ENCODE results near the gene DIO3.

The DIO3 gene

GRCh38 chr14:101599234-101599885 is 38.1 kb downstream of the DIO3 start:
- no peak for DNase-seq (ENCODE audit: low read depth)

GRCh38 chr14:101600336-101600890 is 39.1 kb downstream of the DIO3 start:
- DNase-seq (ENCODE audit: low read depth) = no peak

GRCh38 chr14:101600891-101601605 is 39.8 kb downstream of the DIO3 start:
- no peak for DNase-seq (ENCODE audit: low read depth)

DNA sequence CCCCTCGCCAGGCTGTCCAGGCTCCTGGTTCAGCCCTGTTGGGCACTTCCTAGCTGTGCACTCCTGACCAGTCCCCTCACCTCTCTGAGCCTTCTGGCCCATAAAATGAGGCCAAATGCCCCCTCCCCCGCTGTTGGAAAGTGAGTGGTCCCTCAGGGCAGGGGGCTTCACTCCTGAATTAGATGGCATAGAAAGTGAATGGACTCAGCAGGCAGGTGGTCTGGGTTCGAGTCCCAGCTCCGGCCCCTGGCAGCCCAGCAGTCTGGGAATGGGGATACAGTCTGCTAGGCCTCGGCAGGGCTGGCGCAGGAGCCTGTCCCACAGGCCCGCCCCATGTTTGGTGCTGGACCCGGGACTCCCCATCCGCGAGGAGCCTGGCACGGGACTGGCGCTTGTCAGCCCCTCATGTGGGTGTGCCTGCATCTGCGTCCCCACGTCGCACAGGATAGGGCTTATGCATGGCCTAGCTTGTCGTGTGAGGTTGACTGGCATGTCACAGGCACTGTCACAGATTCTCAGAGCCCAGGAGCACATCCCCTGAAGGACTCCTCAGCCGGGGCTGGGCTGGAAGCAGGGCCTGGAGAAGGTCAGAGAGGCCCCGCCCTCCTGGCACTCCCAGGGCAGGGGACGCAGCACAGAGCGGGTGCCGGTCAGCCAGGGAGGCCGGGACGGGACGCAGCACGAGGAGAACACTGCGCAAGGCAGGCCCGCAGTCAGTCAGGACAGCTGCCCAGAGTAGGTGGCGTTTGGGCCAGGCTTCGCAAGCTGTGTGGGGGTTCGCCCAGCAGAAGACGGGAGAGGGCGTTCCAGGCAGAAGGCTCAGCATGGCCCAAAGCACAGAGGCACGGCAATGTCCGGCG is 40.5 kb downstream of the DIO3 start:
- DNase-seq (ENCODE audit: low read depth) = no peak

DNA sequence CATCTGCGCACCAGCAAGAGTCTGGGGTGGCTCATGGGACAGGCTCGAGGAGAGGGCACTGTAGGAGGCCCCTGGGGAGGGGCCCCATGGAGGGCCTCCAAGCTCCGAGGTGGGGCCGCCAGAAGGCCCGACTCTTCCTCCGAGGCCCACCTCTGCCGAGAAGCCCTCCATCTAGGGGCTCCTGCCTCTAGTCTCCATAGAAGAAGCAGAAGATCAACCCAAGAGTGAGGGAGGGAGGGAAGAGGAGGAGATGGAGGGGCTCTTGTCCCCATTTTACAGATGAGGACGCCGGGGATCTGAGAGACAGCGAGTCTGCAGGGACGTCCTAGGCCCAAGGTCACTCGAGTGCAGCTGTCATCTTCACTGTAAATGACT is 41.2 kb downstream of the DIO3 start:
- no peak for DNase-seq (ENCODE audit: low read depth)

DNA sequence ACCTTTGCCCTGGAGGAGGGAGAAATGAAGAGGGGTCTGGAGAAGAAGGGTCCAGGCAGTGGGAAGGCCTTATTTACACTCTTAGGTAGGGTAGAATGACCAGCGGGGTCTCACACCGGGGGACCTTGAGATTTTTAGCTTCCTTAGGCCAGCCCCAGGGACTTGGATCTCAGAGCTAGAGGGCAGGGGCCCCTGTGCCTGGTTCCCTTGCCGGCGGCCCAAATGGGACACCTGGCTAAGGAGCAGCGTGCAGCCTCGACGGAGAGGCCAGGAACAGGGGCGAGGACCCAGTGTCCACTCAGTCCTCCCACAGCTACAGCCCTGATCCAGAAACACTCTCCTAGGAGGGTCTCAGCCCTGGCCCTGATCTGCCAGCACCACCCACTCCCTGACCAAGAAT is 41.8 kb downstream of the DIO3 start:
- DNase-seq (ENCODE audit: low read depth) = no peak

DNA sequence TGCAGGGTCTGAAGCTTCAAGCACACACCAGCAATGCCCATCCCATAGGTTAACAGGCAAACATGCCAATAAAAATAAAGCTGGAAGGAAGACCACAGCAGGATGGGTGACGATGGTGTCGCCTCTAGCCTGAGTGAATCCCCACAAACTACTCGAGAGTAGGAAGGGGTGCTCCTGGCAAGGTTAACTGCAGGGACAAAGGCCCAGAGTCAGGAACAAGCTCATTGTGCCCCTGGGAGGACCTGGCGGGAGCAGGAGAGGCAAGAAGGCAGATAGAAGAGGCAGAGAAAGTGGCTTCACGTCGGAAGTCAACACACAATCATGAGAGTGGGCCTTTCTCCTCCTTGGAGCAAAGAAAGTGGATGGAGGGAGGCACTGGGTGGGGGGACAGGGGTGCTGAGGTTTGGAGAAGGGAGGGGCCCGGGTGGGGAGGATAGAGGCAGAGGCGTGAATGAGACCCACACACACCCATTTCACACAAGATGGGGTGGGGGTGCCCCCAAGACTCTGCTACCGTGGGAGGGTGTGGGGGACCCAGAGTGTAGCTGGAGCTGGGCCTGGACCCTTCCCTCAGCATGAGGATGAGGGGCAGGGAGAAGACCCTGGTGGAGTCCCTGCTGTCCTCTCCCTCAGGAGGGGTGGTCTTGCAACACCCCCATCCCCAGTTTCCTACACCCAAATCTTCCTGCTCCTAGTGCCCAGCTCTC is 43.1 kb downstream of the DIO3 start:
- no peak for DNase-seq (ENCODE audit: low read depth)

GRCh38 chr14:101604935-101605780 is 43.9 kb downstream of the DIO3 start:
- no peak for DNase-seq (ENCODE audit: low read depth)

- DNase-seq (ENCODE audit: low read depth) = no peak
These were observed 44.5 kb downstream of the DIO3 start for GRCh38 chr14:101605836-101606235.
